ENCODE measurements around the gene NCKAP5. TPM values are rescaled to one million over a fixed set of nuclear protein-coding genes. Genes with fewer than 3 reads are reported as not detected.

The NCKAP5 gene
- total RNA-seq, 4 donors from 2014 or later, result 2.7 to 11.7 (median 5.6) TPM

- Histone ChIP-seq H3K27ac (no peak overlapping the region), H3K36me3 (no peaks in the 10 kb centered on the region), H3K27me3 (no peaks in the 10 kb centered on the region), H3K9me3 (no peaks in the 10 kb centered on the region), H3K4me1 (no peaks in the 10 kb centered on the region), H3K4me3 (no peak overlapping the region)
- no peak for DNase-seq (ENCODE audit: low spot score in 2 of 2)
- no peak for TF ChIP-seq POLR2A (IDR thresholded peaks at IDR 0.05)
- no peak for TF ChIP-seq CTCF (IDR thresholded peaks at IDR 0.05)
- no peak for TF ChIP-seq EP300 (IDR thresholded peaks at IDR 0.05)
- 85 to 86% methylated on average over 3 of the region's 3 CpGs for WGBS, 2 donors
These were observed 506.2 kb downstream of the NCKAP5 start for GRCh38 chr2:133061874-133062593.

- TF ChIP-seq EP300 (IDR thresholded peaks at IDR 0.05) (no peak), POLR2A (IDR thresholded peaks at IDR 0.05) (no peak)
- Histone ChIP-seq H3K27me3 (no peaks in the 10 kb centered on the region), H3K27ac (no peak overlapping the region), H3K4me1 (no peaks in the 10 kb centered on the region), H3K4me3 (no peak overlapping the region), H3K36me3 (no peaks in the 10 kb centered on the region), H3K9me3 (no peaks in the 10 kb centered on the region)
- DNase-seq (ENCODE audit: low spot score in 2 of 2), result no peak
- WGBS, 2 donors, result 40 to 43% methylated on average over 3 of the region's 3 CpGs
These were observed 514.0 kb downstream of the NCKAP5 start for GRCh38 chr2:133054297-133054696.

GRCh38 chr2:133053541-133053940 lies 514.7 kb downstream of the NCKAP5 start:
- no peaks in the 10 kb centered on the region for H3K4me1 ChIP-seq
- H3K4me3 ChIP-seq, result no peak overlapping the region
- 71 to 83% methylated on average over 3 of the region's 3 CpGs for WGBS, 2 donors
- DNase-seq (ENCODE audit: low spot score in 2 of 2), result no peak
- no peaks in the 10 kb centered on the region for H3K36me3 ChIP-seq
- TF ChIP-seq CTCF (IDR thresholded peaks at IDR 0.05) (no peak), POLR2A (IDR thresholded peaks at IDR 0.05) (no peak), EP300 (IDR thresholded peaks at IDR 0.05) (no peak)
- no peaks in the 10 kb centered on the region for H3K27me3 ChIP-seq
- H3K9me3 ChIP-seq, result no peaks in the 10 kb centered on the region
- H3K27ac ChIP-seq, result no peak overlapping the region

- no peak for TF ChIP-seq CTCF (IDR thresholded peaks at IDR 0.05)
- TF ChIP-seq EP300 (IDR thresholded peaks at IDR 0.05), result no peak
- TF ChIP-seq POLR2A (IDR thresholded peaks at IDR 0.05), result no peak
- H3K36me3 ChIP-seq, result no peaks in the 10 kb centered on the region
- no peak overlapping the region for H3K4me3 ChIP-seq
- no peak overlapping the region for H3K27ac ChIP-seq
- no peaks in the 10 kb centered on the region for H3K4me1 ChIP-seq
- H3K27me3 ChIP-seq, result no peaks in the 10 kb centered on the region
- no peaks in the 10 kb centered on the region for H3K9me3 ChIP-seq
- no peak for DNase-seq (ENCODE audit: low spot score in 2 of 2)
- 89 to 92% methylated on average over 5 of the region's 5 CpGs for WGBS, 2 donors
These were observed 522.5 kb downstream of the NCKAP5 start for GRCh38 chr2:133045787-133046186.

- no peak for DNase-seq (ENCODE audit: low spot score in 2 of 2)
- TF ChIP-seq EP300 (IDR thresholded peaks at IDR 0.05), result no peak
- no peak for TF ChIP-seq CTCF (IDR thresholded peaks at IDR 0.05)
- no peak for TF ChIP-seq POLR2A (IDR thresholded peaks at IDR 0.05)
- Histone ChIP-seq H3K36me3 (no peaks in the 10 kb centered on the region), H3K4me1 (no peaks in the 10 kb centered on the region), H3K27ac (no peak overlapping the region), H3K4me3 (no peak overlapping the region), H3K9me3 (no peaks in the 10 kb centered on the region), H3K27me3 (no peaks in the 10 kb centered on the region)
- 75 to 88% methylated on average over 4 of the region's 4 CpGs for WGBS, 2 donors
These were observed 523.7 kb downstream of the NCKAP5 start for GRCh38 chr2:133044556-133044955.
